Ishikawa (cell line): ENCODE measurements around the gene DIAPH3.

ENCODE experiments used
- CEBPB ChIP-seq: IDR thresholded peaks from 2 replicates; pipeline ENCODE4 v1.6.1; 2012
- CREB1 ChIP-seq: IDR thresholded peaks from 2 replicates; pipeline ENCODE4 v1.6.1; 2012; ENCODE audit warnings: low read depth
- EP300 ChIP-seq: IDR thresholded peaks from 2 replicates; pipeline ENCODE4 v1.6.1; 2012; ENCODE audit warnings: borderline replicate concordance
- NFIC ChIP-seq: IDR thresholded peaks from 2 replicates; pipeline ENCODE4 v1.6.1; 2012
- RAD21 ChIP-seq: IDR thresholded peaks from 2 replicates; pipeline ENCODE4 v1.6.1; 2012; ENCODE audit warnings: low read depth
- TAF1 ChIP-seq: IDR thresholded peaks from 2 replicates; pipeline ENCODE4 v1.6.1; 2012; ENCODE audit warnings: low read depth, mild to moderate bottlenecking
- TEAD4 ChIP-seq: IDR thresholded peaks from 2 replicates; pipeline ENCODE4 v1.6.1; 2012
- YY1 ChIP-seq: IDR thresholded peaks from 2 replicates; pipeline ENCODE4 v1.6.1; 2012; ENCODE audit warnings: low read depth
- TF ChIP-seq, protein P1 (sequence below): IDR thresholded peaks from 2 replicates; pipeline ENCODE4 v1.6.1; 2012

DNA sequence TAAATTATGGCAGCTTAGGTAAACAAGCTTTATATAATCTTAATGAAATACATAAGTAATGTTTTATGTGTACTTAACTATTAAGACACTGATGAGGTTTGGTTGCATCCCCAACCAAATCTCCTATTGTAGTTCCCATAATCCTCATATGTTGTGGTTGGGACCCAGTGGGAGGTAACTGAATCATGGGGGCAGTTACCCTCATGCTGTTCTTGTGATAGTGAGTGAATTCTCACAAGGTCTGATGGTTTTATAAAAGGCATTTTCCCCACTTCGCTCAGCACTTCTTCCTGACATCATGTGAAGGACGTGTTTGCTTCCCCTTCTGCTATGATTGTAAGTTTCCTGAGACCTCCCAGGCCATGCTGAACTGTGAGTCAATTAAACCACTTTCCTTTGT lies 212.7 kb downstream of the DIAPH3 start:
- TF ChIP-seq CEBPB (no peak), TEAD4 (no peak), NFIC (no peak), EP300 (no peak), RAD21 (no peak), YY1 (no peak), TAF1 (no peak), CREB1 (no peak)
- TF ChIP-seq, protein P1, sequence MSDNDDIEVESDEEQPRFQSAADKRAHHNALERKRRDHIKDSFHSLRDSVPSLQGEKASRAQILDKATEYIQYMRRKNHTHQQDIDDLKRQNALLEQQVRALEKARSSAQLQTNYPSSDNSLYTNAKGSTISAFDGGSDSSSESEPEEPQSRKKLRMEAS = no peak
